Prostate gland (tissue), 2 donors: Measurements from ENCODE around the gene ETV5. TPM values are rescaled to one million over a fixed set of nuclear protein-coding genes. Genes with fewer than 3 reads are reported as not detected.

Experiments used
- DNase-seq: peaks from one replicate; pipeline ENCODE4 v3.0.0-alpha.2; 2019; ENCODE audit warnings: low spot score
- H3K27ac ChIP-seq, 2 donors: fragments of 200-600 bp; sonication (generic); 2 replicates each; pipeline ENCODE4 v1.5.1; 2017 to 2019
- H3K27me3 ChIP-seq: fragments of 200-600 bp; sonication (generic); replicated peaks from 2 replicates; pipeline ENCODE4 v1.5.1; 2019; ENCODE audit not compliant: insufficient read depth
- H3K36me3 ChIP-seq, 2 donors: fragments of 200-600 bp; sonication (generic); 1 replicate in 1 of 2; 2 replicates in 1 of 2; pipeline versions ENCODE4 v1.5.1 to v1.8.1; 2017 to 2019
- H3K4me1 ChIP-seq: fragments of 200-600 bp; sonication (generic); replicated peaks from 2 replicates; pipeline ENCODE4 v1.5.1; 2019
- H3K4me3 ChIP-seq, 2 donors: fragments of 200-600 bp; sonication (generic); 2 replicates each; pipeline ENCODE4 v1.5.1; 2017 to 2019
- H3K9me3 ChIP-seq: fragments of 200-600 bp; sonication (generic); 2 replicates; pipeline ENCODE4 v1.5.1; 2017
- CTCF ChIP-seq, 4 experiments: fragments of 200-600 bp in 2 of 4; fragments of 450-650 bp in 2 of 4; sonication (generic) in 2 of 4; IDR thresholded peaks; 1 replicate in 3 of 4; 2 replicates in 1 of 4; pipeline ENCODE4 v1.5.1; 2016 to 2019; ENCODE audit warnings: antibody characterized with exemption in 4 of 4, mild to moderate bottlenecking in 2 of 4, moderate library complexity in 2 of 4
- POLR2A ChIP-seq: fragments of 450-650 bp; IDR thresholded peaks from one replicate; pipeline ENCODE4 v1.6.1; 2016; ENCODE audit warnings: antibody characterized with exemption, mild to moderate bottlenecking
- POLR2AphosphoS5 ChIP-seq: sonication (generic); formaldehyde crosslinking; IDR thresholded peaks from one replicate; pipeline ENCODE4 v1.6.1; 2017; ENCODE audit warnings: antibody characterized with exemption
- WGBS: methylation state at CpG from one replicate; pipeline ENCODE4 v1.1.5; 2018; 5-methylcytosine and 5-hydroxymethylcytosine counted together
- intact Hi-C: fragments of 100-400 bp; cut with DNase I; formaldehyde crosslinking; loops from one replicate; pipeline ENCODE4 v1.14.2; 2022
- total RNA-seq, 2 donors: library from RNA; depleted of rRNA; stranded (reverse); fragments of >200 nt; gene quantifications; one replicate each; pipeline ENCODE4 v1.1.0, GENCODE V29; 2016

The ETV5 gene
- total RNA-seq, 2 donors from 2014 or later, result 16.5 to 17.6 TPM

- WGBS, result 78% methylated on average over 1 of the region's 1 CpG
- H3K36me3 ChIP-seq, result no peaks in the 10 kb centered on the region
- H3K9me3 ChIP-seq, result no peaks in the 10 kb centered on the region
- H3K27me3 ChIP-seq, result no peaks in the 10 kb centered on the region
- intact Hi-C loops, result no loop called here
- H3K4me1 ChIP-seq, result no peaks in the 10 kb centered on the region
- DNase-seq, result no peak
- no peak for TF ChIP-seq POLR2A
- H3K27ac ChIP-seq, result no peak overlapping the region
- no peak overlapping the region for H3K4me3 ChIP-seq
Observed at GRCh38 chr3:186143250-186143649, 34.4 kb upstream of the ETV5 start.

GRCh38 chr3:186142393-186142932 is 33.6 kb upstream of the ETV5 start:
- Histone ChIP-seq H3K4me3 (no peak overlapping the region), H3K27ac (no peak overlapping the region), H3K9me3 (no peaks in the 10 kb centered on the region), H3K4me1 (no peaks in the 10 kb centered on the region), H3K27me3 (no peaks in the 10 kb centered on the region), H3K36me3 (no peaks in the 10 kb centered on the region)
- no peak for DNase-seq
- intact Hi-C loops, result no loop called here
- TF ChIP-seq CTCF (IDR thresholded peaks at IDR 0.05) (no peak), POLR2AphosphoS5 (no peak), POLR2A (no peak)

- Histone ChIP-seq H3K9me3 (no peaks in the 10 kb centered on the region), H3K27me3 (no peaks in the 10 kb centered on the region), H3K4me3 (no peak overlapping the region), H3K36me3 (no peaks in the 10 kb centered on the region), H3K4me1 (no peaks in the 10 kb centered on the region), H3K27ac (no peak overlapping the region)
- TF ChIP-seq POLR2AphosphoS5 (no peak), CTCF (IDR thresholded peaks at IDR 0.05) (no peak), POLR2A (no peak)
- intact Hi-C loops, result no loop called here
- WGBS, result 71% methylated on average over 2 of the region's 2 CpGs
- DNase-seq, result no peak
Observed at GRCh38 chr3:186141790-186142189, 32.9 kb upstream of the ETV5 start.

GRCh38 chr3:186138272-186138981 is 29.5 kb upstream of the ETV5 start:
- 85% methylated on average over 12 of the region's 12 CpGs for WGBS
- no peak overlapping the region for H3K27ac ChIP-seq
- DNase-seq, result no peak
- TF ChIP-seq CTCF (IDR thresholded peaks at IDR 0.05) (no peak), POLR2A (no peak), POLR2AphosphoS5 (no peak)
- H3K27me3 ChIP-seq, result no peaks in the 10 kb centered on the region
- no peaks in the 10 kb centered on the region for H3K36me3 ChIP-seq
- no peaks in the 10 kb centered on the region for H3K4me1 ChIP-seq
- no peaks in the 10 kb centered on the region for H3K9me3 ChIP-seq
- intact Hi-C loops, result no loop called here
- no peak overlapping the region for H3K4me3 ChIP-seq

GRCh38 chr3:186137051-186137685 is 28.3 kb upstream of the ETV5 start:
- H3K4me1 ChIP-seq, result no peaks in the 10 kb centered on the region
- no peaks in the 10 kb centered on the region for H3K9me3 ChIP-seq
- H3K4me3 ChIP-seq, result no peak overlapping the region
- TF ChIP-seq POLR2A (no peak), POLR2AphosphoS5 (no peak), CTCF (IDR thresholded peaks at IDR 0.05) (no peak)
- WGBS, result 87% methylated on average over 15 of the region's 15 CpGs
- no peak for DNase-seq
- H3K27ac ChIP-seq, result no peak overlapping the region
- intact Hi-C loops, result no loop called here
- no peaks in the 10 kb centered on the region for H3K36me3 ChIP-seq
- H3K27me3 ChIP-seq, result no peaks in the 10 kb centered on the region
